NCI-H748 (cell line): Measurements from ENCODE around the gene USB1.

Experiments used
- DNase-seq: peaks from one replicate; lab custom pipeline; 2025; ENCODE audit not compliant: unreplicated experiment; lab: John Stamatoyannopoulos, UW

Gene USB1

GRCh38 chr16:58016840-58017446 is 15.7 kb downstream of the USB1 start:
- no peak for DNase-seq

GRCh38 chr16:58018803-58019202 is 17.6 kb downstream of the USB1 start:
- no peak for DNase-seq

GRCh38 chr16:58019866-58020538 is 18.8 kb downstream of the USB1 start:
- DNase-seq = no peak

GRCh38 chr16:58020628-58021521 is 19.7 kb downstream of the USB1 start:
- DNase-seq = peak; percentile 13

- no peak for DNase-seq
These were observed 20.7 kb downstream of the USB1 start for GRCh38 chr16:58021661-58022551.

GRCh38 chr16:58022601-58023371 is 21.6 kb downstream of the USB1 start:
- DNase-seq = peak; percentile 45

- peak; percentile 62 for DNase-seq
These were observed 23.5 kb downstream of the USB1 start for GRCh38 chr16:58024486-58025350.

GRCh38 chr16:58025351-58026138 is 24.3 kb downstream of the USB1 start, which contains the start of gene MMP15:
TSS of gene MMP15 (plus strand) at chr16:58025754. CDS start at chr16:58026351, 597 bp downstream.
- peak; percentile 90 for DNase-seq

- DNase-seq = peak; percentile 55
These were observed 25.0 kb downstream of the USB1 start for GRCh38 chr16:58026139-58026704.

- peak; percentile 42 for DNase-seq
These were observed 25.5 kb downstream of the USB1 start for GRCh38 chr16:58026705-58027160.

- peak; percentile 63 for DNase-seq
These were observed 26.1 kb downstream of the USB1 start for GRCh38 chr16:58027161-58027915.

- no peak for DNase-seq
These were observed 26.8 kb downstream of the USB1 start for GRCh38 chr16:58027916-58028455.

GRCh38 chr16:58028541-58029070 is 27.4 kb downstream of the USB1 start:
- DNase-seq = no peak

GRCh38 chr16:58029410-58029809 is 28.2 kb downstream of the USB1 start:
- no peak for DNase-seq

- DNase-seq = no peak
These were observed 29.1 kb downstream of the USB1 start for GRCh38 chr16:58030136-58030840.
